HepG2 (cell line): ENCODE data around the gene PDE2A. TPM values are rescaled to one million over a fixed set of nuclear protein-coding genes. Genes with fewer than 3 reads are reported as not detected.

Experiments used
- ATAC-seq: fragments of 200-7000 bp; cut with Tn5 transposase; 3 replicates; pipeline ENCODE4 v1.9.1; 2020; ENCODE audit warnings: mild to moderate bottlenecking, moderate library complexity
- BruUV-seq: library from RNA; stranded (reverse); fragments of 400-500 nt; replicated peaks from 2 replicates; lab custom pipeline; 2021; lab: Mats Ljungman, UMichigan
- CTCF ChIA-PET: fragments of 300-600 bp; formaldehyde crosslinking; extraction: SDS; loops from one replicate; lab custom pipeline; 2021; ENCODE audit warnings: low total read pairs, inconsistent platforms, low intra/inter-chr PET ratio; lab: Yijun Ruan, JAX
- POLR2A ChIA-PET: fragments of 350-600 bp; sonication (Branson Sonifier 250); formaldehyde crosslinking; loops from one replicate; lab custom pipeline; 2020; ENCODE audit warnings: antibody characterized with exemption, inconsistent platforms; lab: Yijun Ruan, JAX
- DNase-seq: peaks from one replicate; pipeline ENCODE4 v3.0.0-alpha.2; 2015; ENCODE audit warnings: low spot score
- FAIRE-seq: peaks from 3 replicates; lab custom pipeline; 2011; peaks lifted over from hg19 to GRCh38; lab: Jason Lieb, UNC
- H2AFZ ChIP-seq: one replicate; pipeline ENCODE4 v1.6.1; 2011; ENCODE audit warnings: low read length, inconsistent platforms
- H3K27ac ChIP-seq: fragments of 300-600 bp; 3 replicates; pipeline ENCODE4 v1.8.0; 2011; ENCODE audit warnings: mixed run types, mild to moderate bottlenecking, mixed read lengths, low read length, inconsistent platforms; ENCODE audit not compliant: insufficient read depth; ENCODE audit errors: extremely low read length
- H3K27me3 ChIP-seq, 2 experiments: fragments of 200-600 bp in 1 of 2; 2 replicates in 1 of 2; 3 replicates in 1 of 2; pipeline versions ENCODE4 v1.6.0 to v1.8.0; 2011; ENCODE audit warnings: low read length in 2 of 2, mild to moderate bottlenecking in 2 of 2, moderate library complexity in 2 of 2, inconsistent platforms in 1 of 2; ENCODE audit not compliant: insufficient read depth in 2 of 2, control insufficient read depth in 1 of 2
- H3K36me3 ChIP-seq, 2 experiments: fragments of 200-600 bp in 1 of 2; replicated peaks in 1 of 2; 2 replicates in 1 of 2; 3 replicates in 1 of 2; pipeline versions ENCODE4 v1.5.1 to v1.8.0; 2011; ENCODE audit warnings: low read length in 2 of 2, inconsistent platforms in 1 of 2; ENCODE audit not compliant: insufficient read depth in 2 of 2, control insufficient read depth in 1 of 2
- H3K4me1 ChIP-seq: 2 replicates; pipeline ENCODE4 v1.5.1; 2012; ENCODE audit warnings: low read length, inconsistent platforms; ENCODE audit not compliant: insufficient read depth
- H3K4me2 ChIP-seq: 2 replicates; pipeline ENCODE4 v1.6.0; 2011; ENCODE audit warnings: low read depth, low read length, inconsistent platforms
- H3K4me3 ChIP-seq, 3 experiments: fragments of 200-600 bp in 1 of 3; sonication (generic), shearing (Covaris generic) in 1 of 3; replicated peaks in 1 of 3; 2 replicates each; pipeline ENCODE4 v1.5.1; 2011 to 2016; ENCODE audit warnings: low read length in 3 of 3, inconsistent platforms in 2 of 3, low read depth in 2 of 3, mild to moderate bottlenecking in 2 of 3, control low read depth in 1 of 3, mixed read lengths in 1 of 3; ENCODE audit not compliant: insufficient read depth in 1 of 3
- H3K79me2 ChIP-seq: one replicate; pipeline ENCODE4 v1.6.1; 2011; ENCODE audit warnings: low read length, inconsistent platforms; ENCODE audit not compliant: insufficient read depth
- H3K9ac ChIP-seq: 2 replicates; pipeline ENCODE4 v1.6.0; 2011; ENCODE audit warnings: mild to moderate bottlenecking, low read depth, low read length, inconsistent platforms; ENCODE audit not compliant: insufficient read depth
- H3K9me3 ChIP-seq: 2 replicates; pipeline ENCODE4 v1.5.1; 2012; ENCODE audit warnings: mild to moderate bottlenecking, low read length
- H4K20me1 ChIP-seq: 2 replicates; pipeline ENCODE4 v1.6.0; 2011; ENCODE audit warnings: inconsistent platforms, mild to moderate bottlenecking, low read length, moderate library complexity; ENCODE audit not compliant: insufficient read depth
- CBX1 ChIP-seq: IDR thresholded peaks from one replicate; pipeline ENCODE4 v1.6.1; 2016; ENCODE audit warnings: antibody characterized with exemption, low read depth
- HNF4A ChIP-seq: sonication (generic); formaldehyde crosslinking; IDR thresholded peaks from 2 replicates; pipeline ENCODE4 v1.4.0; 2020; ENCODE audit warnings: missing genetic modification reagents
- JARID2 ChIP-seq: sonication (generic); formaldehyde crosslinking; IDR thresholded peaks from 2 replicates; pipeline ENCODE4 v1.8.1; 2023; ENCODE audit warnings: missing genetic modification reagents, inconsistent platforms; ENCODE audit not compliant: insufficient replicate concordance
- JUND ChIP-seq: sonication (generic); formaldehyde crosslinking; IDR thresholded peaks from 2 replicates; pipeline ENCODE4 v1.8.0; 2022; ENCODE audit warnings: mild to moderate bottlenecking, missing genetic modification reagents
- NR2F6 ChIP-seq, 2 experiments: IDR thresholded peaks; 2 replicates each; pipeline ENCODE4 v1.6.1; 2016; ENCODE audit warnings: antibody characterized with exemption in 1 of 2, mild to moderate bottlenecking in 1 of 2
- RARG ChIP-seq: sonication (generic); formaldehyde crosslinking; IDR thresholded peaks from 2 replicates; pipeline ENCODE4 v1.4.0; 2020; ENCODE audit warnings: low read depth, mild to moderate bottlenecking, missing genetic modification reagents
- SPEN ChIP-seq: sonication (generic); formaldehyde crosslinking; IDR thresholded peaks from 2 replicates; pipeline ENCODE4 v1.5.1; 2020; ENCODE audit warnings: low read depth, mild to moderate bottlenecking, missing genetic modification reagents
- WGBS: methylation state at CpG from one replicate; pipeline ENCODE4 v1.1.6; 2017; ENCODE audit warnings: low lambda C conversion rate; 5-methylcytosine and 5-hydroxymethylcytosine counted together
- in situ Hi-C: cut with HindIII; loops from 2 replicates; pipeline ENCODE4 v1.10.0; 2017; ENCODE audit warnings: low pct_unique_long_range_greater_than_20kb; ENCODE audit not compliant: extremely low pct_ligation_motif_present
- intact Hi-C: fragments of 100-400 bp; cut with micrococcal nuclease; formaldehyde crosslinking; loops from one replicate; pipeline ENCODE4 v1.10.0; 2022; ENCODE audit not compliant: unreplicated experiment
- polyA plus RNA-seq, 8 experiments: library from polyadenylated mRNA; depleted of rRNA in 3 of 8; stranded (reverse) in 7 of 8; unstranded in 1 of 8; fragments of >200 nt; fragmentation: Illumina TruSeq in 4 of 8; extraction: Trizol in 4 of 8; gene quantifications; 2 replicates each; pipeline versions ENCODE4 v1.2.1 to v1.2.3, GENCODE V29; 2011 to 2016; ENCODE audit warnings: low read depth in 4 of 8, missing spikeins in 1 of 8, mixed read lengths in 1 of 8; ENCODE audit not compliant: insufficient read depth in 1 of 8
- total RNA-seq, 5 experiments: library from RNA; depleted of rRNA; stranded (reverse); fragments of >200 nt; fragmentation: Illumina TruSeq; extraction: Trizol; gene quantifications; 2 replicates each; pipeline ENCODE4 v1.2.3, GENCODE V29; 2016; ENCODE audit warnings: low read depth in 1 of 5
- TF ChIP-seq, protein P1 (sequence below): sonication (generic); formaldehyde crosslinking; IDR thresholded peaks from 2 replicates; pipeline ENCODE4 v1.5.0; 2020; ENCODE audit warnings: missing genetic modification reagents, mild to moderate bottlenecking, borderline replicate concordance
- TF ChIP-seq, protein P2 (sequence below): sonication (generic); formaldehyde crosslinking; conservative IDR thresholded peaks from 2 replicates; pipeline ENCODE4 v1.8.0; 2022; ENCODE audit warnings: low read depth, missing genetic modification reagents
- TF ChIP-seq, protein P3 (sequence below): sonication (generic); formaldehyde crosslinking; IDR thresholded peaks from 2 replicates; pipeline ENCODE4 v1.4.0; 2020; ENCODE audit warnings: missing genetic modification reagents, borderline replicate concordance
- TF ChIP-seq, protein P4 (sequence below): sonication (generic); formaldehyde crosslinking; IDR thresholded peaks from 2 replicates; pipeline ENCODE4 v1.4.0; 2020; ENCODE audit warnings: missing genetic modification reagents

PDE2A gene
- total and polyA plus RNA-seq, 2 of the 13 experiments (the other 11 are each of a cell fraction or from before 2014, with no cell fraction given), result 3.1 TPM; not detected in 1

DNA sequence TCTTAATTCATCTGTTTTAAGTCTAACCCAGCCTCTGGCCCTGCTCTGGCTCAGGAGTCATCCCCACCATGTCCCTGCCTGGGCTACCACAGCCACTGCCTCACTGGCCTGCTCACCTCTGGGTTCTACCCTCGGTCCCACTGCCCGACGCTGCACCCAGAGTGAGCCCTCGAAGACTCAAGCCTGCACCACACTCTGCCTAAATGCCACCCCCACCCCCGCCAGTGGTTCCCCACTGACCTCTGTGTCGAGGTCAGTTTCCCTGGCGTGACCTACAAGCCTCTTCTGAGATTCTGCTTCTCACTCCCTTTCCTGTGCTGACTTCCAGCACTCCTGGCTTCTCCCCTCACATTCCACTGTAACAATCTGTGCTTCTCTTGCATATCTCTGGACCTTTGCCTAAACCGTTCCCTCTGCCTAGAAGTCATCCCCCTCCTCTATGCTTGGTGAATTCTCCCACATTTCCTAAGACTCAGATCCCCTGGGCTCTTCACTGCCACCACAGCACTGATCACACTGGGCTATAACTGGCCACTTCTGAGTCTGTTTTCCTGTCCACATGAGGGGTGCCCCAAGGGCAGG is 12.5 kb upstream of the PDE2A start (continued):
- TF ChIP-seq JARID2 (CRISPR knock-in tag) (no peak), NR2F6 (IDR thresholded peaks at IDR 0.05) (no peak), NR2F6 (CRISPR knock-in tag; IDR thresholded peaks at IDR 0.05) (no peak)
- TF ChIP-seq, protein P1, sequence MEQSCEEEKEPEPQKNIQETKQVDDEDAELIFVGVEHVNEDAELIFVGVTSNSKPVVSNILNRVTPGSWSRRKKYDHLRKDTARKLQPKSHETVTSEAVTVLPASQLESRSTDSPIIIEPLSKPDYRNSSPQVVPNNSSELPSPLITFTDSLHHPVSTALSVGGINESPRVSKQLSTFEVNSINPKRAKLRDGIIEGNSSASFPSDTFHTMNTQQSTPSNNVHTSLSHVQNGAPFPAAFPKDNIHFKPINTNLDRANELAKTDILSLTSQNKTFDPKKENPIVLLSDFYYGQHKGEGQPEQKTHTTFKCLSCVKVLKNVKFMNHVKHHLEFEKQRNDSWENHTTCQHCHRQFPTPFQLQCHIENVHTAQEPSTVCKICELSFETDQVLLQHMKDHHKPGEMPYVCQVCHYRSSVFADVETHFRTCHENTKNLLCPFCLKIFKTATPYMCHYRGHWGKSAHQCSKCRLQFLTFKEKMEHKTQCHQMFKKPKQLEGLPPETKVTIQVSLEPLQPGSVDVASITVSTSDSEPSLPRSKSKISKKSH (CRISPR knock-in tag), result no peak
- TF ChIP-seq, protein P2, sequence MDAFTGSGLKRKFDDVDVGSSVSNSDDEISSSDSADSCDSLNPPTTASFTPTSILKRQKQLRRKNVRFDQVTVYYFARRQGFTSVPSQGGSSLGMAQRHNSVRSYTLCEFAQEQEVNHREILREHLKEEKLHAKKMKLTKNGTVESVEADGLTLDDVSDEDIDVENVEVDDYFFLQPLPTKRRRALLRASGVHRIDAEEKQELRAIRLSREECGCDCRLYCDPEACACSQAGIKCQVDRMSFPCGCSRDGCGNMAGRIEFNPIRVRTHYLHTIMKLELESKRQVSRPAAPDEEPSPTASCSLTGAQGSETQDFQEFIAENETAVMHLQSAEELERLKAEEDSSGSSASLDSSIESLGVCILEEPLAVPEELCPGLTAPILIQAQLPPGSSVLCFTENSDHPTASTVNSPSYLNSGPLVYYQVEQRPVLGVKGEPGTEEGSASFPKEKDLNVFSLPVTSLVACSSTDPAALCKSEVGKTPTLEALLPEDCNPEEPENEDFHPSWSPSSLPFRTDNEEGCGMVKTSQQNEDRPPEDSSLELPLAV (CRISPR knock-in tag), result no peak

DNA sequence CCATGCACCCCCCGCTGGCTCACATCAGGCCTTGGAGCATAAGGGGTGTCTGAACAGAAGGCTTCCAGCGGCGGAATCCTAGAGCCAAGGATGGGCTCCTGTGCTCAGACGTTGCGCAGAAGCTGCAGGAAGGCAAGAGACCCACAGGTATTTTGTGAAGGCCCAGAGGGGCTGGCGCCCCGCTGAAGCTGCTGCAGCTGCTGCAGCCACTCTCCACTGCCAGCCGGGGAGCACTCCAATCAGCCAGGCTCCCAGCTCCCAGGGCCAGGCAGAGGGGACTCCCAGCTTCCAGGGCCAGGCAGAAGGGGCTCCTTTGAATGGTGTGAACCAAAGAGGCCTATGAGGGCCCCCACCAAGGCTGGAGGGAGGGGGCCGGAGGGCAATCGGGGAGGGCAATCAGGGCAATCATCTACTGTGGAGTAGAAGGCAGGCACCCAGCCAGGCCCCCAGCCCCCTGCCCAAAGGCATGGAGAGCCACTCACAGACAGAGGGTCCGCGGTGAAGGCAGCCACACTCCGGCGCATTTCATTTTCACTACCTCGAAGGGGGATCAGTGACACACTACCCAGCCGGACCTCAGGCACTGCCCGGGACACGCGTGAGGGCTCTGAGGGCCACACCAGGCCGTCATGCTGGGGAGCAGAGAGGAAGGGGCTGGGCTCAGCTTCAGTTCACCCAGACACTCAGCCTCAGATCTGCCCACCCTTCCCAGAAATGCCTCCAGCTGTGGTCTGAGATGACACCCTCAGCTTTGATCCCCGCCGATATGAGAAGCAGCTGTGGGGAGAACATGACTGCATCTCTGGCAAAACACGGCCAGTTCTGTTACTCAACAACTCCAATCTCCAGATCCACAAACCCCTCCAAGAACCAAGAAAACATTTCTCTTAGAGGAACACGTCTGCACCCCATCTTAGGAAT is 11.6 kb upstream of the PDE2A start:
- Histone ChIP-seq H3K27me3 (no peaks in the 10 kb centered on the region), H3K27ac (no peak overlapping the region), H3K9me3 (no peaks in the 10 kb centered on the region), H3K9ac (no peak overlapping the region), H3K4me3 (no peak overlapping the region), H3K36me3 (peaks cover 14 to 41% of the 10 kb centered on the region in 2 experiments; a peak in 4 of 5 replicates), H3K4me2 (no peak overlapping the region), H3K4me1 (no peaks in the 10 kb centered on the region), H2AFZ (no peak overlapping the region), H4K20me1 (peaks cover 16% of the 10 kb centered on the region; the same call in 1 of the 2 replicates), H3K79me2 (no peaks in the 10 kb centered on the region)
- FAIRE-seq (no peak), ATAC-seq (no peak), DNase-seq (no peak)
- in situ Hi-C loops, result no loop called here
- WGBS, result 98% methylated on average over 9 of the region's 24 CpGs
- intact Hi-C loops, result no loop called here
- ChIA-PET POLR2A (no interaction called here), CTCF (no interaction called here)
- no TSS peak for BruUV-seq
- TF ChIP-seq SPEN (CRISPR knock-in tag), result no peak
- no peak for TF ChIP-seq JUND (CRISPR knock-in tag)
- no peak for TF ChIP-seq CBX1
- TF ChIP-seq, protein P3, sequence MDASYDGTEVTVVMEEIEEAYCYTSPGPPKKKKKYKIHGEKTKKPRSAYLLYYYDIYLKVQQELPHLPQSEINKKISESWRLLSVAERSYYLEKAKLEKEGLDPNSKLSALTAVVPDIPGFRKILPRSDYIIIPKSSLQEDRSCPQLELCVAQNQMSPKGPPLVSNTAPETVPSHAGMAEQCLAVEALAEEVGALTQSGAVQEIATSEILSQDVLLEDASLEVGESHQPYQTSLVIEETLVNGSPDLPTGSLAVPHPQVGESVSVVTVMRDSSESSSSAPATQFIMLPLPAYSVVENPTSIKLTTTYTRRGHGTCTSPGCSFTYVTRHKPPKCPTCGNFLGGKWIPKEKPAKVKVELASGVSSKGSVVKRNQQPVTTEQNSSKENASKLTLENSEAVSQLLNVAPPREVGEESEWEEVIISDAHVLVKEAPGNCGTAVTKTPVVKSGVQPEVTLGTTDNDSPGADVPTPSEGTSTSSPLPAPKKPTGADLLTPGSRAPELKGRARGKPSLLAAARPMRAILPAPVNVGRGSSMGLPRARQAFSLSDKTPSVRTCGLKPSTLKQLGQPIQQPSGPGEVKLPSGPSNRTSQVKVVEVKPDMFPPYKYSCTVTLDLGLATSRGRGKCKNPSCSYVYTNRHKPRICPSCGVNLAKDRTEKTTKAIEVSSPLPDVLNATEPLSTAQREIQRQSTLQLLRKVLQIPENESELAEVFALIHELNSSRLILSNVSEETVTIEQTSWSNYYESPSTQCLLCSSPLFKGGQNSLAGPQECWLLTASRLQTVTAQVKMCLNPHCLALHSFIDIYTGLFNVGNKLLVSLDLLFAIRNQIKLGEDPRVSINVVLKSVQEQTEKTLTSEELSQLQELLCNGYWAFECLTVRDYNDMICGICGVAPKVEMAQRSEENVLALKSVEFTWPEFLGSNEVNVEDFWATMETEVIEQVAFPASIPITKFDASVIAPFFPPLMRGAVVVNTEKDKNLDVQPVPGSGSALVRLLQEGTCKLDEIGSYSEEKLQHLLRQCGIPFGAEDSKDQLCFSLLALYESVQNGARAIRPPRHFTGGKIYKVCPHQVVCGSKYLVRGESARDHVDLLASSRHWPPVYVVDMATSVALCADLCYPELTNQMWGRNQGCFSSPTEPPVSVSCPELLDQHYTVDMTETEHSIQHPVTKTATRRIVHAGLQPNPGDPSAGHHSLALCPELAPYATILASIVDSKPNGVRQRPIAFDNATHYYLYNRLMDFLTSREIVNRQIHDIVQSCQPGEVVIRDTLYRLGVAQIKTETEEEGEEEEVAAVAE (CRISPR knock-in tag), result no peak
- TF ChIP-seq HNF4A, result no peak
- TF ChIP-seq RARG, result no peak
- TF ChIP-seq, protein P4, sequence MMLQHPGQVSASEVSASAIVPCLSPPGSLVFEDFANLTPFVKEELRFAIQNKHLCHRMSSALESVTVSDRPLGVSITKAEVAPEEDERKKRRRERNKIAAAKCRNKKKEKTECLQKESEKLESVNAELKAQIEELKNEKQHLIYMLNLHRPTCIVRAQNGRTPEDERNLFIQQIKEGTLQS, result no peak
